ENCODE data around the gene TRMT6.

TRMT6 gene

DNA sequence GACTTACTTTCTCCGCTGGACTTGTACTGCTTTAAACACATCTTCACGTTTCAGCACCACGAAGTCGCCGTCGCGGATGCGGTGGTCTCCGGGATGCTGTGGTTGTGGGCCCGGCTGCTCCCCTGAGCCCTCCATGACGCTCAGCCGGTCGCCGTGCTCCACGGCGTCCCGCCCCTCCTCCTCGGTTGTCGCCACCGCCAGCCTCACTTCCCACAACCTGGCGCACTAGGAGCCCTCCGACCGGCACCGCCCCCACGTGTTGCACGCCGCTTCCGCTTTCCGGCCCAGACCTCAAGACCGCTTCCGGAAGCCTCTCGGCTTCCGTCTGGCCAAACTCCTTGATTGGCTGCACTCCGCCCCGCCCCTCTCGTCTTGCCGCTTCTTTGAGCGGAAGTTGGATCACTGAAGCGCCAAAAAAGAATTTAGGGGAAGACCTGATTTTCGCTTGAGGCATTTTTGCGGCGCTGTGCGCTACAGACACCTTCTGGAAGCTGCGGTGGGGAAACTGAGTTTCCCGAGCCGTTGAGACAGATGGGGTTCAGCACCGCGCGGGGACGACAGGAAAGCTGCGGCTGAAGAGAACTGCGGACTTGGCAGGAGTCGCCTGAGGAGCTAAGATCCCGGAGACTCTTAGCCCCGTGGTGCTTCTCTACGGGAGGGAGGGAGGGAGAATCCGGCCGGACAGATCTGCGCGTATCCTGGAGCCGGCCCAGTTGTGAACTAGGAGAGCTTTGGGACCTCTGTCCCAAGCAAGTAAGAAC, at the start of gene TRMT6, which contains the start of gene MCM8:
Gene TRMT6, minus strand, starts transcription at position 263 of the 761 bp plus-strand sequence. Its CDS starts 128 bp downstream, at position 135.
Gene MCM8, plus strand, starts transcription at position 382 of the 761 bp plus-strand sequence. CDS start 1,364 bp downstream, outside the sequence.
- FAIRE-seq: peak; percentile 88

- FAIRE-seq: no peak
Observed at GRCh38 chr20:5999783-6000182, 49.5 kb upstream of the TRMT6 start.

DNA sequence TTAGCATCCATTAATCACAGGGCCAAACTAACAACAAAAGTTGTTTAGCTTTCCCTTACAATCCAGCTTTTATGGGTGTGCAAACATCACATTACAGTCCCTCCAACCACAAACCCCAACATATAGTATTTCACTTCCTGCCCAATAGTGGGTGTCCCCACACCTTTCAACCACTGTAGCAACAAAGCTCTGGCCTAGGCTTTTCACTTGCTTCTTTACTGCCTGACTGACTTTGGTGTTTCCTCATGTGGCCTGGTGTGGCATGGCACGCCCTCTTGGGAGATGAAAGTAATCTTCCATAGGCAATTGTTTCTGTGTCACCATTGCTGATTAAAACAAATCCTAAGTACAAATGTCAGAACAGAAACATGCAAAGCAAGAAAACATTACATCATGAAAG, 46.4 kb upstream of the TRMT6 start:
- no peak for FAIRE-seq

- no peak for FAIRE-seq
Observed at GRCh38 chr20:5991623-5992441, 41.5 kb upstream of the TRMT6 start.

GRCh38 chr20:5990946-5991345, 40.6 kb upstream of the TRMT6 start:
- no peak for FAIRE-seq

GRCh38 chr20:5989539-5989938, 39.2 kb upstream of the TRMT6 start:
- no peak for FAIRE-seq

DNA sequence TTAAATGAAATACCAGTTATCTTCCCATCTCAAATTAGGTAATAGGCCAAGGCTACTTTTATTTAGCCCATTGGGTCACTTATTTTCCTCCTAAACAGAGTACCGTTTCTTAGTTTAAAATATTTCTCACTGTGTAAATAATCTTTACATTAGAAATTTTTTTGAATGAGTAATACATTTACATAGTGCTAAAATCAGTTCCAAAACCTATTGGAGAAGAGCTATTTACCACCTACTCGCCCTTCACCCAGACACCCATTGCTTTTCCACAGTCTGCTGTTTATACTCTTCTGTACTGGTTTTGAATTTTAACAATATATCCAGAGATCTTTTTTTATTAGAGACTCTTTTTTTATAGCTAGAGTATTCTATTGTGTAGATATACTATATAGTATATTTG, 37.0 kb upstream of the TRMT6 start:
- FAIRE-seq: no peak

- no peak for FAIRE-seq
Observed at GRCh38 chr20:5980720-5981538, 30.6 kb upstream of the TRMT6 start.

- no peak for FAIRE-seq
Observed at GRCh38 chr20:5979801-5980200, 29.5 kb upstream of the TRMT6 start.

DNA sequence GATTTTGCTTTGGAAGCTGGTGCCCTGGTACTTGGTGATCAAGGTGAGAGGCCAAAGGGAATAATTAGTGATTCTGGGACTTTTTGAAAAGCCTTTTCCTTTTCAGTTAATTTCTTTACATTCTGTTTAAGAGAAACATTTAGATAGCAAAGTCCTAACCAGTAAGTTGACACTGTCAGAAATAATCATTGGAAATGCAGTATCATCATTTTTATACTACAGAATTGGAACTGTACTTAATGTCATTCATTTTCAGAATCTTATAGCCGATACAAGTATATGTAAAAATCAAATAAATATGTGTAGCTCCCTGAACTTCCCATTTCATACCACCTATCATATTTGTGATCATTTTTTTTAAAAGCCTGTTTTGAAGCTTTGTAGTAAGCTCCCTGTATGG, 27.6 kb upstream of the TRMT6 start:
- no peak for FAIRE-seq

GRCh38 chr20:5977223-5977622, 26.9 kb upstream of the TRMT6 start:
- no peak for FAIRE-seq

DNA sequence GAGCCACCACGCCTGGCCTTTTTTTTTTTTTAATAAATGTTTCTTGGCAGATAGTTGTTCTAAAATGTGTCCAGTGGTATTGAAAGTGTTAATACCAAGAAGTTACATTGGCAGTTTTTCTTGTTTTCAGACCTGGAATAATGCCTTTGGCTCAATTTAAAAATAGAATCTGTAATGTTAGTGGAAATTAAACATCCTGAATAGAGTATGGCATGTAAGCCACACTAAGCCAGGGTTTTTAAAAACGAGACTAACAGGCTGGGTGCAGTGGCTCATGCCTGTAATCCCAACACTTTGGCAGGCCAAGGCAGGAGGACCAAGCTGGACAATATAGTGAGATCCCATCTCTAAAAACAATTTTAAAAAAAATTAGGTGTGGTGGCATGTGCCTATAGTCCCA, 25.4 kb upstream of the TRMT6 start:
- no peak for FAIRE-seq

DNA sequence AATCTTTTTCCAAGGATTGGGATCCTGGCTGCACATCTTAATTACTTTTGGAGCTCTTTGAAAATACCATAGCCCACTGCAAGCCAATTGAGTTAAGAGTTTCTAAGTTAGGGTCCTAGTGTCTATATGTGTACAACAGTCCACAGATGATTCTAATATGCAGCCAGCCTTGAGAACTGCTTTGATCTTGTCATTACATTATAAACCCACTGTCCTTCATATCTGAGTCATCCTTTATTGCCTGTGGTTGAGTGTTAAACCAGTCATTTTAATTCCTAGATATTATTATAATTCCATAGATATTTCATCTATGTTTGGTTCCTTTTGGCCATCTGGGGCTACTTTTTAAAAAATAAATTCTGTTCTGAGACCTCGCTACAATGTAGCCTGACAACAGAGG, 24.2 kb upstream of the TRMT6 start:
- FAIRE-seq: no peak

GRCh38 chr20:5973971-5974370, 23.6 kb upstream of the TRMT6 start:
- no peak for FAIRE-seq

DNA sequence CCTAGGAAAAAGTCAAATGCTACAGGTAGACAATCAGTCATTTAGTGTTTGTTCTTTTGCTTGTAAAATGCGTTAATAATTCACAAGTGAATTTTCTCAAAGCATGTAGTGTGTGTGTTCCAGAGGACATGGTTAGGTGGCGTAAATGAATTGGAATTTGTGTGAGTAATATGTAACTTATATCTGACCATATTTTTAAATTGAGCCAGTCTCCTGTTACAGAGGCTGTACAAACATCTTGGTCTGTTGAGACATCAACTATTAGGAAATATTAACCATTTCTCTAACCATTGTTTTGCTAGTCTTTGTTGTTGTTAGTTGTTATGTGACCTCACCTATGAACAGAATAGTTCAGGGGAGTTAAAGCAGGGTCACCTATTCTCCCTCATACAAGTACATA, 22.8 kb upstream of the TRMT6 start:
- FAIRE-seq: no peak

GRCh38 chr20:5971203-5971602, 20.9 kb upstream of the TRMT6 start:
- no peak for FAIRE-seq

DNA sequence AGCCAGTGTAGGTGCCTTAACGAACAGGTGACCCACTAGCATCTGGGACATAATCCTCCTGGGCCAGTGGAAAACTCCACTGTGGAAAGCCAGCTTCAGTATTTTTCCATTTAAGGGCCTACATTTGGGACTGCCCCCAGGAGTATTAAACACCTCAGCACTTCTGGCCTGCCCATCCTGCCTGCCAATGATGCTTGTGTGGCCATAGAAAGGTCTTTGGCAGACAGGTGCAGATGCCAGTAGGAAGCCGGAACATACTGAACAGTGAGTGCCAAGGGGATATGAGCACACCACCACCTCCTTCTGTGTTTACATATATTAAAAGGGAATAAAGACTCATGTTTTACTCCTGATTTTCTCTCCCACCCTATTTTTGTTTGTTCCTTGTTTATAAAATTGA, 20.0 kb upstream of the TRMT6 start:
- FAIRE-seq: no peak

DNA sequence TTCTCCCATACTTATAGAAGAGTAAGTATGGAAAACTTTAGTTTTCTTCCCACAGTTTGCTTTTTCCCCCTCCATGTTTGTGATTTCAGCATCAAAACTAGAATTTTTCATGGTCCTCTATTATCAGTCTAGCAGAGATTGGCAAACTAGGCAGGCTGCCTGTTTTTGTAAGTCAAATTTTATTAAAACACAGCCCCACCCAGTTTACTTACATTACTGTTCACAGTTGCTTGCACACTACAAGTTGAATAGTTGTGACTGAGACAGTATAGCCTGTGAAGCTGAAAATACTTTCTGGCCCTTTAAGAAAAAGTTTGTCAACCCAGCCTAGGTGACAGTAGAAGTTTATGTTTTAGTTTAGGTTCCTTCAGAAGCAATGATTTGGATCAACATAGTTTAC, 19.6 kb upstream of the TRMT6 start:
- no peak for FAIRE-seq

GRCh38 chr20:5969348-5969935, 19.1 kb upstream of the TRMT6 start:
- no peak for FAIRE-seq

- FAIRE-seq: no peak
Observed at GRCh38 chr20:5968462-5968861, 18.1 kb upstream of the TRMT6 start.

GRCh38 chr20:5967469-5967868, 17.1 kb upstream of the TRMT6 start:
- FAIRE-seq: no peak

- FAIRE-seq: no peak
Observed at GRCh38 chr20:5949943-5950270, 426 bp downstream of the TRMT6 start.

GRCh38 chr20:5947276-5947675, 3.1 kb downstream of the TRMT6 start:
- FAIRE-seq: no peak

All from endometrium (tissue), 2 donors.